ENCODE measurements around the gene C7orf33. TPM values are rescaled to one million over a fixed set of nuclear protein-coding genes. Genes with fewer than 3 reads are reported as not detected.

C7orf33 gene
- total RNA-seq, 2 donors from 2014 or later, result not detected

- Histone ChIP-seq H3K27me3 (no peaks in the 10 kb centered on the region), H3K4me3 (no peak overlapping the region), H3K9me3 (no peaks in the 10 kb centered on the region), H3K27ac (no peak overlapping the region), H3K4me1 (peaks cover 0 to 4% of the 10 kb centered on the region in 2 donors), H3K36me3 (no peaks in the 10 kb centered on the region)
- DNase-seq (ENCODE audit: low spot score), result no peak
- TF ChIP-seq CTCF (IDR thresholded peaks at IDR 0.05), result no peak
Measured at GRCh38 chr7:148624735-148625134, 34.2 kb downstream of the C7orf33 start.

- Histone ChIP-seq H3K27me3 (no peaks in the 10 kb centered on the region), H3K27ac (no peak overlapping the region), H3K4me3 (no peak overlapping the region), H3K4me1 (peaks cover 0 to 4% of the 10 kb centered on the region in 2 donors), H3K36me3 (no peaks in the 10 kb centered on the region), H3K9me3 (no peaks in the 10 kb centered on the region)
- DNase-seq (ENCODE audit: low spot score), result no peak
- no peak for TF ChIP-seq CTCF (IDR thresholded peaks at IDR 0.05)
Measured at GRCh38 chr7:148625342-148625741, 34.8 kb downstream of the C7orf33 start.

GRCh38 chr7:148626828-148627227 lies 36.3 kb downstream of the C7orf33 start:
- TF ChIP-seq CTCF (IDR thresholded peaks at IDR 0.05), result no peak
- no peaks in the 10 kb centered on the region for H3K27me3 ChIP-seq
- peaks cover 0 to 4% of the 10 kb centered on the region in 2 donors for H3K4me1 ChIP-seq
- H3K36me3 ChIP-seq, result no peaks in the 10 kb centered on the region
- H3K27ac ChIP-seq, result no peak overlapping the region
- no peak for DNase-seq (ENCODE audit: low spot score)
- H3K9me3 ChIP-seq, result no peaks in the 10 kb centered on the region
- no peak overlapping the region for H3K4me3 ChIP-seq

GRCh38 chr7:148628011-148628410 lies 37.4 kb downstream of the C7orf33 start:
- no peak for TF ChIP-seq CTCF (IDR thresholded peaks at IDR 0.05)
- H3K9me3 ChIP-seq, result no peaks in the 10 kb centered on the region
- peaks cover 0 to 4% of the 10 kb centered on the region in 2 donors for H3K4me1 ChIP-seq
- no peak overlapping the region for H3K27ac ChIP-seq
- no peaks in the 10 kb centered on the region for H3K36me3 ChIP-seq
- H3K27me3 ChIP-seq, result no peaks in the 10 kb centered on the region
- no peak overlapping the region for H3K4me3 ChIP-seq
- DNase-seq (ENCODE audit: low spot score), result no peak

GRCh38 chr7:148630078-148630477 lies 39.5 kb downstream of the C7orf33 start:
- DNase-seq (ENCODE audit: low spot score), result no peak
- no peak for TF ChIP-seq CTCF (IDR thresholded peaks at IDR 0.05)
- Histone ChIP-seq H3K36me3 (no peaks in the 10 kb centered on the region), H3K27ac (no peak overlapping the region), H3K9me3 (no peaks in the 10 kb centered on the region), H3K4me1 (no peaks in the 10 kb centered on the region), H3K4me3 (no peak overlapping the region), H3K27me3 (no peaks in the 10 kb centered on the region)

- no peak overlapping the region for H3K4me3 ChIP-seq
- H3K27me3 ChIP-seq, result no peaks in the 10 kb centered on the region
- DNase-seq (ENCODE audit: low spot score), result no peak
- H3K27ac ChIP-seq, result no peak overlapping the region
- no peaks in the 10 kb centered on the region for H3K36me3 ChIP-seq
- TF ChIP-seq CTCF (IDR thresholded peaks at IDR 0.05), result no peak
- no peaks in the 10 kb centered on the region for H3K9me3 ChIP-seq
- H3K4me1 ChIP-seq, result no peaks in the 10 kb centered on the region
Measured at GRCh38 chr7:148633761-148634160, 43.2 kb downstream of the C7orf33 start.

All from right atrium auricular region (tissue), 2 donors.